ENCODE data around the gene CACNA1D. TPM values are rescaled to one million over a fixed set of nuclear protein-coding genes. Genes with fewer than 3 reads are reported as not detected.
A peak's percentile ranks its signal among the peaks of the same experiment; 100 is the strongest.
"Not testable (repeated sequence)": the region's sequence is repeated elsewhere in the genome, so short reads cannot be mapped to it uniquely, and the experiment has no call there.

The CACNA1D gene
- 1 to 10 TPM in 1 of 2 donors, under 1 TPM in 1; 0.56 to 1.5 TPM for total RNA-seq

- ATAC-seq (replicated peaks): peak; percentile 34
- Mint-ChIP-seq H3K27ac (no peak within 1 kb of the TSS), H3K4me1 (no peaks in the 10 kb centered on the region), H3K36me3 (ENCODE audit: low read depth) (peaks cover 4% of the 10 kb centered on the region), H3K4me3 (peak within 1 kb of the TSS; percentile 45), H3K27me3 (peaks cover 57% of the 10 kb centered on the region), H3K9me3 (no peaks in the 10 kb centered on the region)
These were observed at the start of gene CACNA1D for GRCh38 chr3:53493963-53494791. CACNA1D (plus strand) TSS chr3:53494611; CDS start chr3:53495167, 556 bp downstream.

- no peak for ATAC-seq (replicated peaks)
- no peak overlapping the region for H3K4me3 Mint-ChIP-seq
- no peak overlapping the region for H3K27ac Mint-ChIP-seq
- H3K27me3 Mint-ChIP-seq: peaks cover 14% of the 10 kb centered on the region
- no peaks in the 10 kb centered on the region for H3K4me1 Mint-ChIP-seq
- H3K9me3 Mint-ChIP-seq: no peaks in the 10 kb centered on the region
- no peaks in the 10 kb centered on the region for H3K36me3 Mint-ChIP-seq (ENCODE audit: low read depth)
These were observed 37.3 kb upstream of the CACNA1D start for GRCh38 chr3:53457068-53457467.

GRCh38 chr3:53460326-53460725, 34.1 kb upstream of the CACNA1D start:
- Mint-ChIP-seq H3K36me3 (ENCODE audit: low read depth) (no peaks in the 10 kb centered on the region), H3K4me3 (no peak overlapping the region), H3K27ac (no peak overlapping the region), H3K9me3 (no peaks in the 10 kb centered on the region), H3K27me3 (peaks cover 28% of the 10 kb centered on the region), H3K4me1 (no peaks in the 10 kb centered on the region)
- no peak for ATAC-seq (replicated peaks)

- ATAC-seq (replicated peaks): no peak
- peaks cover 2% of the 10 kb centered on the region for H3K9me3 Mint-ChIP-seq
- H3K4me3 Mint-ChIP-seq: no peak overlapping the region
- H3K4me1 Mint-ChIP-seq: no peaks in the 10 kb centered on the region
- H3K27ac Mint-ChIP-seq: no peak overlapping the region
- H3K36me3 Mint-ChIP-seq (ENCODE audit: low read depth): no peaks in the 10 kb centered on the region
- H3K27me3 Mint-ChIP-seq: peaks cover 35% of the 10 kb centered on the region
These were observed 30.0 kb upstream of the CACNA1D start for GRCh38 chr3:53464424-53464823.

- not testable (repeated sequence) for ATAC-seq (replicated peaks); H3K36me3 Mint-ChIP-seq (ENCODE audit: low read depth); H3K4me3 Mint-ChIP-seq; H3K4me1 Mint-ChIP-seq; H3K27ac Mint-ChIP-seq
- Mint-ChIP-seq H3K27me3 (peaks cover 37% of the 10 kb centered on the region), H3K9me3 (peaks cover 12% of the 10 kb centered on the region)
These were observed 24.7 kb upstream of the CACNA1D start for GRCh38 chr3:53469758-53470157.

- Mint-ChIP-seq H3K36me3 (ENCODE audit: low read depth) (no peaks in the 10 kb centered on the region), H3K27ac (no peak overlapping the region), H3K9me3 (peaks cover 12% of the 10 kb centered on the region), H3K4me3 (no peak overlapping the region), H3K4me1 (no peaks in the 10 kb centered on the region), H3K27me3 (peaks cover 41% of the 10 kb centered on the region)
- no peak for ATAC-seq (replicated peaks)
These were observed 21.0 kb upstream of the CACNA1D start for GRCh38 chr3:53473422-53473821.

GRCh38 chr3:53476372-53476771, 18.0 kb upstream of the CACNA1D start:
- H3K27ac Mint-ChIP-seq; H3K36me3 Mint-ChIP-seq (ENCODE audit: low read depth); H3K4me1 Mint-ChIP-seq; H3K4me3 Mint-ChIP-seq; ATAC-seq (replicated peaks); H3K9me3 Mint-ChIP-seq: not testable (repeated sequence)
- peaks cover 36% of the 10 kb centered on the region for H3K27me3 Mint-ChIP-seq

GRCh38 chr3:53477689-53478088, 16.7 kb upstream of the CACNA1D start:
- not testable (repeated sequence) for H3K36me3 Mint-ChIP-seq (ENCODE audit: low read depth); H3K9me3 Mint-ChIP-seq; H3K4me1 Mint-ChIP-seq; ATAC-seq (replicated peaks); H3K27ac Mint-ChIP-seq; H3K4me3 Mint-ChIP-seq
- H3K27me3 Mint-ChIP-seq: peaks cover 31% of the 10 kb centered on the region

- Mint-ChIP-seq H3K4me1 (no peaks in the 10 kb centered on the region), H3K27me3 (peaks cover 31% of the 10 kb centered on the region), H3K9me3 (no peaks in the 10 kb centered on the region), H3K4me3 (no peak overlapping the region), H3K27ac (no peak overlapping the region), H3K36me3 (ENCODE audit: low read depth) (no peaks in the 10 kb centered on the region)
- no peak for ATAC-seq (replicated peaks)
These were observed 16.1 kb upstream of the CACNA1D start for GRCh38 chr3:53478166-53478830.

- Mint-ChIP-seq H3K4me1 (no peaks in the 10 kb centered on the region), H3K4me3 (no peak overlapping the region), H3K36me3 (ENCODE audit: low read depth) (no peaks in the 10 kb centered on the region), H3K27ac (no peak overlapping the region), H3K9me3 (no peaks in the 10 kb centered on the region), H3K27me3 (peaks cover 28% of the 10 kb centered on the region)
- ATAC-seq (replicated peaks): no peak
These were observed 15.3 kb upstream of the CACNA1D start for GRCh38 chr3:53478921-53479664.

GRCh38 chr3:53482227-53482626, 12.2 kb upstream of the CACNA1D start:
- ATAC-seq (replicated peaks): no peak
- Mint-ChIP-seq H3K27ac (no peak overlapping the region), H3K9me3 (no peaks in the 10 kb centered on the region), H3K4me1 (no peaks in the 10 kb centered on the region), H3K4me3 (no peak overlapping the region), H3K27me3 (peaks cover 21% of the 10 kb centered on the region), H3K36me3 (ENCODE audit: low read depth) (no peaks in the 10 kb centered on the region)

GRCh38 chr3:53483821-53484220, 10.6 kb upstream of the CACNA1D start:
- H3K27me3 Mint-ChIP-seq: peaks cover 13% of the 10 kb centered on the region
- H3K36me3 Mint-ChIP-seq (ENCODE audit: low read depth): no peaks in the 10 kb centered on the region
- no peak for ATAC-seq (replicated peaks)
- H3K4me1 Mint-ChIP-seq: no peaks in the 10 kb centered on the region
- H3K4me3 Mint-ChIP-seq: no peak overlapping the region
- H3K27ac Mint-ChIP-seq: no peak overlapping the region
- H3K9me3 Mint-ChIP-seq: no peaks in the 10 kb centered on the region

GRCh38 chr3:53484984-53485383, 9.4 kb upstream of the CACNA1D start:
- no peak for ATAC-seq (replicated peaks)
- Mint-ChIP-seq H3K4me3 (no peak overlapping the region), H3K27ac (no peak overlapping the region)

GRCh38 chr3:53485675-53486403, 8.6 kb upstream of the CACNA1D start:
- H3K9me3 Mint-ChIP-seq: no peaks in the 10 kb centered on the region
- H3K4me1 Mint-ChIP-seq: no peaks in the 10 kb centered on the region
- H3K4me3 Mint-ChIP-seq: no peak overlapping the region
- H3K27ac Mint-ChIP-seq: no peak overlapping the region
- peaks cover 10% of the 10 kb centered on the region for H3K27me3 Mint-ChIP-seq
- ATAC-seq (replicated peaks): no peak
- no peaks in the 10 kb centered on the region for H3K36me3 Mint-ChIP-seq (ENCODE audit: low read depth)

More at GRCh38 chr3:53484984-53485383, 9.4 kb upstream of the CACNA1D start:
- H3K9me3 Mint-ChIP-seq: no peaks in the 10 kb centered on the region
- no peaks in the 10 kb centered on the region for H3K4me1 Mint-ChIP-seq
- no peaks in the 10 kb centered on the region for H3K36me3 Mint-ChIP-seq (ENCODE audit: low read depth)
- peaks cover 10% of the 10 kb centered on the region for H3K27me3 Mint-ChIP-seq

Data from activated T-helper 17 cell treated with anti-CD3 and anti-CD28 coated beads, Interleukin-2, amount 50 U/mL, for 72 hours (primary cell).